Measurements from ENCODE around the gene HSPA4. TPM values are rescaled to one million over a fixed set of nuclear protein-coding genes. Genes with fewer than 3 reads are reported as not detected.

Gene HSPA4
- total and polyA plus RNA-seq, 2 of the 13 experiments (the other 11 are each of a cell fraction or from before 2014, with no cell fraction given): 36.6 to 231 TPM

GRCh38 chr5:133051542-133052316, at the start of gene HSPA4 (continued):
- TF ChIP-seq ZBTB40 (IDR thresholded peaks at IDR 0.05) (0 out of 2 replicates have a peak, but pooled peaks have one; percentile 27), ZBTB40 (CRISPR knock-in tag; IDR thresholded peaks at IDR 0.05) (peak; percentile 57; the same call in 1 of the 2 replicates), TAF1 (CRISPR knock-in tag; IDR thresholded peaks at IDR 0.05) (peak; percentile 97), MTA1 (CRISPR knock-in tag; IDR thresholded peaks at IDR 0.05; ENCODE audit: borderline replicate concordance) (peak; percentile 69; the same call in 1 of the 2 replicates), ZNF687 (CRISPR knock-in tag; IDR thresholded peaks at IDR 0.05) (peak; percentile 87), DNMT1 (CRISPR knock-in tag; IDR thresholded peaks at IDR 0.05) (no peak; the same call in 1 of the 2 replicates), ZNF75D (CRISPR knock-in tag; IDR thresholded peaks at IDR 0.05; ENCODE audit: borderline replicate concordance) (no peak; the same call in 1 of the 2 replicates), RARA (CRISPR knock-in tag; IDR thresholded peaks at IDR 0.05) (peak; percentile 44; the same call in 1 of the 2 replicates), RBFOX2 (IDR thresholded peaks at IDR 0.05; ENCODE audit: low read depth, low read length) (peak; percentile 91), NFE2L2 (IDR thresholded peaks at IDR 0.05; ENCODE audit: low read length) (no peak), ZNF207 (IDR thresholded peaks at IDR 0.05; ENCODE audit: borderline replicate concordance) (no peak), ZFP82 (CRISPR knock-in tag; IDR thresholded peaks at IDR 0.05; ENCODE audit: borderline replicate concordance) (peak; percentile 90; the same call in 1 of the 2 replicates), ZNF564 (CRISPR knock-in tag; IDR thresholded peaks at IDR 0.05) (peak; percentile 76; the same call in 1 of the 2 replicates), ZNF205 (CRISPR knock-in tag; IDR thresholded peaks at IDR 0.05) (peak; percentile 54; the same call in 1 of the 2 replicates), AHR (CRISPR knock-in tag; IDR thresholded peaks at IDR 0.05) (no peak), ATM (IDR thresholded peaks at IDR 0.05; ENCODE audit: borderline replicate concordance) (no peak), KDM5B (CRISPR knock-in tag; IDR thresholded peaks at IDR 0.05; ENCODE audit: borderline replicate concordance) (peak; percentile 67; the same call in 1 of the 2 replicates)
